Measurements from ENCODE around the gene SPTBN2.

Gene SPTBN2

GRCh38 chr11:66728693-66729385, at the start of gene SPTBN2:
Gene SPTBN2 (minus strand): TSS chr11:66729216. CDS start chr11:66721240, 7,976 bp downstream.
- no peak within 1 kb of the TSS for H3K27ac ChIP-seq
- DNase-seq (ENCODE audit: low read depth, low spot score), result no peak

GRCh38 chr11:66768818-66769217, 39.8 kb upstream of the SPTBN2 start:
- DNase-seq (ENCODE audit: low read depth, low spot score), result peak; percentile 12
- peak overlapping the region; percentile 73 for H3K27ac ChIP-seq

- peak; percentile 73 for DNase-seq (ENCODE audit: low read depth, low spot score)
- peak overlapping the region; percentile 73 for H3K27ac ChIP-seq
Measured at GRCh38 chr11:66768088-66768521, 39.1 kb upstream of the SPTBN2 start.

- no peak for DNase-seq (ENCODE audit: low read depth, low spot score)
- peak overlapping the region; percentile 73 for H3K27ac ChIP-seq
Measured at GRCh38 chr11:66767666-66768065, 38.6 kb upstream of the SPTBN2 start.

- H3K27ac ChIP-seq, result peak overlapping the region; percentile 5
- DNase-seq (ENCODE audit: low read depth, low spot score), result no peak
Measured at GRCh38 chr11:66766681-66767080, 37.7 kb upstream of the SPTBN2 start.

- H3K27ac ChIP-seq, result no peak overlapping the region
- no peak for DNase-seq (ENCODE audit: low read depth, low spot score)
Measured at GRCh38 chr11:66762088-66762487, 33.1 kb upstream of the SPTBN2 start.

- H3K27ac ChIP-seq, result no peak overlapping the region
- no peak for DNase-seq (ENCODE audit: low read depth, low spot score)
Measured at GRCh38 chr11:66752148-66752547, 23.1 kb upstream of the SPTBN2 start.

- H3K27ac ChIP-seq, result peak overlapping the region; percentile 13
- peak; percentile 40 for DNase-seq (ENCODE audit: low read depth, low spot score)
Measured at GRCh38 chr11:66749091-66749490, 20.1 kb upstream of the SPTBN2 start.

GRCh38 chr11:66747480-66747879, 18.5 kb upstream of the SPTBN2 start:
- no peak overlapping the region for H3K27ac ChIP-seq
- DNase-seq (ENCODE audit: low read depth, low spot score), result no peak

- no peak for DNase-seq (ENCODE audit: low read depth, low spot score)
- peak overlapping the region; percentile 95 for H3K27ac ChIP-seq
Measured at GRCh38 chr11:66745356-66746235, 16.6 kb upstream of the SPTBN2 start.

- no peak for DNase-seq (ENCODE audit: low read depth, low spot score)
- peak overlapping the region; percentile 95 for H3K27ac ChIP-seq
Measured at GRCh38 chr11:66744485-66745355, 15.7 kb upstream of the SPTBN2 start.

GRCh38 chr11:66743271-66743968, 14.4 kb upstream of the SPTBN2 start:
- peak; percentile 87 for DNase-seq (ENCODE audit: low read depth, low spot score)
- H3K27ac ChIP-seq, result peak overlapping the region; percentile 95

- no peak for DNase-seq (ENCODE audit: low read depth, low spot score)
- H3K27ac ChIP-seq, result no peak overlapping the region
Measured at GRCh38 chr11:66741153-66741552, 12.1 kb upstream of the SPTBN2 start.

- peak overlapping the region; percentile 47 for H3K27ac ChIP-seq
- DNase-seq (ENCODE audit: low read depth, low spot score), result no peak
Measured at GRCh38 chr11:66739983-66740382, 11.0 kb upstream of the SPTBN2 start.

- DNase-seq (ENCODE audit: low read depth, low spot score), result no peak
- no peak overlapping the region for H3K27ac ChIP-seq
Measured at GRCh38 chr11:66734215-66734614, 5.2 kb upstream of the SPTBN2 start.

GRCh38 chr11:66729447-66729846, 431 bp upstream of the SPTBN2 start:
- no peak overlapping the region for H3K27ac ChIP-seq
- no peak for DNase-seq (ENCODE audit: low read depth, low spot score)

GRCh38 chr11:66728038-66728692, 851 bp downstream of the SPTBN2 start:
- no peak for DNase-seq (ENCODE audit: low read depth, low spot score)
- peak overlapping the region; percentile 17 for H3K27ac ChIP-seq

GRCh38 chr11:66727282-66728037, 1.6 kb downstream of the SPTBN2 start:
- H3K27ac ChIP-seq, result peak overlapping the region; percentile 17
- no peak for DNase-seq (ENCODE audit: low read depth, low spot score)

GRCh38 chr11:66725647-66726046, 3.4 kb downstream of the SPTBN2 start:
- H3K27ac ChIP-seq, result no peak overlapping the region
- no peak for DNase-seq (ENCODE audit: low read depth, low spot score)

Measured in epithelial cell of prostate (primary cell).